ENCODE data around the gene DPAGT1. TPM values are rescaled to one million over a fixed set of nuclear protein-coding genes. Genes with fewer than 3 reads are reported as not detected.

DPAGT1 gene
- total RNA-seq, 1 experiment from 2014 or later = 102 TPM

GRCh38 chr11:119056421-119056999 lies 45.1 kb downstream of the DPAGT1 start:
- peak overlapping the region; percentile 96 for H3K27ac ChIP-seq (ENCODE audit: low read depth, low read length, poor library complexity, severe bottlenecking)
- no peaks in the 10 kb centered on the region for H3K27me3 ChIP-seq (replicated peaks; ENCODE audit: insufficient read depth, low read depth, low read length, poor library complexity)
- POLR2A ChIA-PET (ENCODE audit: low non-redundant PET) = interaction anchor here (0.5 to 0.7 kb wide), 3 partner anchors 11 to 341 kb away, joined by 4 to 5 read pairs (median 4); partner anchors contain the start of gene VPS11
- H3K36me3 ChIP-seq (ENCODE audit: insufficient read depth, low read length, poor library complexity, severe bottlenecking) = peaks cover 43% of the 10 kb centered on the region
- H3K4me3 ChIP-seq (ENCODE audit: low read depth, low read length, poor library complexity, severe bottlenecking) = peak overlapping the region; percentile 82
- no peaks in the 10 kb centered on the region for H3K9me3 ChIP-seq (ENCODE audit: low read depth, low read length, poor library complexity, severe bottlenecking)
- intact Hi-C loops (cut with micrococcal nuclease; ENCODE audit: unreplicated experiment) = loop anchor here (2.0 kb wide), 1 partner anchor 140 kb away; no protein-coding TSS in a partner anchor
- H3K4me1 ChIP-seq (ENCODE audit: insufficient read depth, low read length, poor library complexity, severe bottlenecking) = peaks cover 13% of the 10 kb centered on the region
- TF ChIP-seq CTCF (conservative IDR thresholded peaks at IDR 0.05; ENCODE audit: low read depth, low read length) (no peak; the same call in 1 of the 2 replicates), EZH2 (IDR thresholded peaks at IDR 0.05; ENCODE audit: borderline replicate concordance, low read depth, low read length, poor library complexity, severe bottlenecking) (no peak)
- peak; percentile 46 for DNase-seq (ENCODE audit: low spot score)
- CTCF ChIA-PET = interaction anchor here (0.8 kb wide), 1 partner anchor 9 kb away, joined by 3 read pairs; no protein-coding TSS in a partner anchor
- no TSS peak for BruUV-seq (replicated peaks)

- peak overlapping the region; percentile 96 for H3K27ac ChIP-seq (ENCODE audit: low read depth, low read length, poor library complexity, severe bottlenecking)
- intact Hi-C loops (cut with micrococcal nuclease; ENCODE audit: unreplicated experiment) = loop anchor here (2.0 kb wide), 1 partner anchor 141 kb away; no protein-coding TSS in a partner anchor
- ChIA-PET POLR2A (ENCODE audit: low non-redundant PET) (interaction anchor here (0.5 to 0.7 kb wide), 4 partner anchors 10 to 341 kb away, joined by 3 to 5 read pairs (median 4); no protein-coding TSS in a partner anchor), CTCF (interaction anchor here (0.5 to 0.8 kb wide), 3 partner anchors 9 to 65 kb away, joined by 3 to 7 read pairs (median 3); no protein-coding TSS in a partner anchor)
- peaks cover 50% of the 10 kb centered on the region for H3K36me3 ChIP-seq (ENCODE audit: insufficient read depth, low read length, poor library complexity, severe bottlenecking)
- peak overlapping the region; percentile 82 for H3K4me3 ChIP-seq (ENCODE audit: low read depth, low read length, poor library complexity, severe bottlenecking)
- peak; percentile 60 for DNase-seq (ENCODE audit: low spot score)
- BruUV-seq (replicated peaks) = no TSS peak
- H3K27me3 ChIP-seq (replicated peaks; ENCODE audit: insufficient read depth, low read depth, low read length, poor library complexity) = no peaks in the 10 kb centered on the region
- H3K4me1 ChIP-seq (ENCODE audit: insufficient read depth, low read length, poor library complexity, severe bottlenecking) = peaks cover 13% of the 10 kb centered on the region
- no peaks in the 10 kb centered on the region for H3K9me3 ChIP-seq (ENCODE audit: low read depth, low read length, poor library complexity, severe bottlenecking)
- TF ChIP-seq EZH2 (IDR thresholded peaks at IDR 0.05; ENCODE audit: borderline replicate concordance, low read depth, low read length, poor library complexity, severe bottlenecking) (no peak), CTCF (conservative IDR thresholded peaks at IDR 0.05; ENCODE audit: low read depth, low read length) (0 out of 2 replicates have a peak, but pooled peaks have one; percentile 33)
Measured at GRCh38 chr11:119055901-119056300, 45.8 kb downstream of the DPAGT1 start.

GRCh38 chr11:119054418-119054817 lies 47.2 kb downstream of the DPAGT1 start:
- intact Hi-C loops (cut with micrococcal nuclease; ENCODE audit: unreplicated experiment) = no loop called here
- no peaks in the 10 kb centered on the region for H3K27me3 ChIP-seq (replicated peaks; ENCODE audit: insufficient read depth, low read depth, low read length, poor library complexity)
- H3K27ac ChIP-seq (ENCODE audit: low read depth, low read length, poor library complexity, severe bottlenecking) = no peak overlapping the region
- BruUV-seq (replicated peaks) = no TSS peak
- TF ChIP-seq CTCF (conservative IDR thresholded peaks at IDR 0.05; ENCODE audit: low read depth, low read length) (no peak), EZH2 (IDR thresholded peaks at IDR 0.05; ENCODE audit: borderline replicate concordance, low read depth, low read length, poor library complexity, severe bottlenecking) (no peak)
- ChIA-PET CTCF (no interaction called here), POLR2A (ENCODE audit: low non-redundant PET) (no interaction called here)
- peaks cover 13% of the 10 kb centered on the region for H3K4me1 ChIP-seq (ENCODE audit: insufficient read depth, low read length, poor library complexity, severe bottlenecking)
- peaks cover 64% of the 10 kb centered on the region for H3K36me3 ChIP-seq (ENCODE audit: insufficient read depth, low read length, poor library complexity, severe bottlenecking)
- no peak for DNase-seq (ENCODE audit: low spot score)
- no peaks in the 10 kb centered on the region for H3K9me3 ChIP-seq (ENCODE audit: low read depth, low read length, poor library complexity, severe bottlenecking)
- no peak overlapping the region for H3K4me3 ChIP-seq (ENCODE audit: low read depth, low read length, poor library complexity, severe bottlenecking)
